ENCODE data around the gene LYZL1.

LYZL1 gene

DNA sequence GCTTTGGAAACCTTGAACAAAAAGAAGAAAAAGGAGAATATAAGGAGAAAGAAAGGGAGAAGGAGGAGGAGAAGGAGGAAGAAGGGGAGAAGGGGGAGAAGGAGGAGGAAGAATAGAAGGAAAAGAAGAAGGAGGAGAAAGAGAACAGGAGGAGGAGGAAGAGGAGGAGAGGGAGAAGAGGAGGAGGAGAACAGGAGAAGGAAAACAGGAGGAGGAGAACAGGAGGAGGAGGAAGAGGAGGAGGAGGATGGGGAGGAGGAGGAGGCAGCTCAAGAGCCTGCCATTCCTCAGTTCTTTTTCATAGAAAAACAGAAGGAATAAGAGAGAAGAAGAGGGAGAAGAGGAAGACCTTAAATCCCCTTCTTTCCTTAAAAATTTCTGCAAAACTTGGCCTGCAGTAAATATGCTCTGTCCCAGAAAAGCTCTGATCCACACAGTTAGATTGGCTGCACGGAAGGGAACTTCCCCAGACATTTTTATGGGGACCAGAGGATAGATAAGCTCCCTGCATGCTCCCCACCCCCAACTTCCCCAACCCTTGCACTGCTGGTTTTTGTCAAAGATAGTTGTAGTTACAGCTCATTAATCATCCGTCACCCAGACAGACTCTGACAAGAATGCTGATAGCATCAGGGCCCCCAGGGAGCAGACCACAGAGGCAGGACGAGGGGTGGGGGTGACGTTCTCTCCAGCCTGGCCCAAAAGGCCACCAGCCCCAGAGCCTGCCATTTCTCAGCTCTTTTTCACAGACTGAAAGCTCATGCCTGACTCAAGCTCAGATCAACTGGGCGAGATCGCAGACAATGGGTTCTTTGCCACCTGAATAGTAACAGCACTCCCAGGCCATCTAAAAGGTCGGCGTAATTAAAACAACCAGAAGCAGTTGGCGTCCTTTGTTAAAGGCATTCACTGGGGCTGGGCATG is 34.5 kb upstream of the LYZL1 start:
- DNase-seq (ENCODE audit: insufficient read length, low spot score), result no peak
- TF ChIP-seq, protein P1, sequence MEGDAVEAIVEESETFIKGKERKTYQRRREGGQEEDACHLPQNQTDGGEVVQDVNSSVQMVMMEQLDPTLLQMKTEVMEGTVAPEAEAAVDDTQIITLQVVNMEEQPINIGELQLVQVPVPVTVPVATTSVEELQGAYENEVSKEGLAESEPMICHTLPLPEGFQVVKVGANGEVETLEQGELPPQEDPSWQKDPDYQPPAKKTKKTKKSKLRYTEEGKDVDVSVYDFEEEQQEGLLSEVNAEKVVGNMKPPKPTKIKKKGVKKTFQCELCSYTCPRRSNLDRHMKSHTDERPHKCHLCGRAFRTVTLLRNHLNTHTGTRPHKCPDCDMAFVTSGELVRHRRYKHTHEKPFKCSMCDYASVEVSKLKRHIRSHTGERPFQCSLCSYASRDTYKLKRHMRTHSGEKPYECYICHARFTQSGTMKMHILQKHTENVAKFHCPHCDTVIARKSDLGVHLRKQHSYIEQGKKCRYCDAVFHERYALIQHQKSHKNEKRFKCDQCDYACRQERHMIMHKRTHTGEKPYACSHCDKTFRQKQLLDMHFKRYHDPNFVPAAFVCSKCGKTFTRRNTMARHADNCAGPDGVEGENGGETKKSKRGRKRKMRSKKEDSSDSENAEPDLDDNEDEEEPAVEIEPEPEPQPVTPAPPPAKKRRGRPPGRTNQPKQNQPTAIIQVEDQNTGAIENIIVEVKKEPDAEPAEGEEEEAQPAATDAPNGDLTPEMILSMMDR (IDR thresholded peaks at IDR 0.05; ENCODE audit: insufficient read depth, missing control alignments), result no peak
- no peak for FAIRE-seq

DNA sequence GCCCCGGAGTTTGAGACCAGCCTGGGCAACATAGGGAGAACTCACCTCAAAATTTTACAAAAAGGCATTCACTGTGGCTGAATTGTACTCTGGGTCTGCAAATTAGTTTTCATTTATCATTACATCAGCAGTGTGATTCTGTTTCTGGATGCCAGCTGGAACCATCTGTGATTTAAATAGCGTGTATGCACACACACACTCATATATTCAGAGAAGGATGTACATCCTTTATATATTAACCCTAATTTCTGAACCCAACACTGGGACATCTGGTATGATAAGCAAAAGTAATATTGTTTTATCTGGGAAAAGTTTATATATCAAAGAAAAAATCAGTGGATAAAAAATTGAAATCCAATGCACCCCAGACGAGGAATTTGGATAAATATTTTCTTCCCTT is 33.8 kb upstream of the LYZL1 start:
- no peak for DNase-seq (ENCODE audit: insufficient read length, low spot score)
- no peak for FAIRE-seq
- TF ChIP-seq, protein P1 (IDR thresholded peaks at IDR 0.05; ENCODE audit: insufficient read depth, missing control alignments), result no peak

DNA sequence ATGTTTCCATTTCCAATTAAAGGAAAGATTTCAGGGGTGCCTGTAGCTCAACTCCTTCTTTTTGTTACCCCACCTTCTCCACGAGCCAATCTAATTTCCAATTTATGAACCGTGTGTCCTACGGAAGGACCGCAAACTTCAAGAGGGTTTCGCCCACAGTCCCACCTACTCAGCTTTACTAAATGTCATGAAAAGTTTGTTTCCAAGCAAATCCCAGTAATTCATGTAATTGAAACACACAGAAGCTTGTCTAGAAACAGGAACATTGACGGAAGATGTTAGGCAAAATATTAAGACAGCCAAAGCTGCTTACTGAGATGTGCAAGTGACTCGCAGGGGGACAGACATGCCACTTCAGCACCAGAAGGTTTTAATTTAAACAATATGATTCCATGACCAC is 32.9 kb upstream of the LYZL1 start:
- TF ChIP-seq, protein P1 (IDR thresholded peaks at IDR 0.05; ENCODE audit: insufficient read depth, missing control alignments), result no peak
- FAIRE-seq (no peak), DNase-seq (ENCODE audit: insufficient read length, low spot score) (no peak)

DNA sequence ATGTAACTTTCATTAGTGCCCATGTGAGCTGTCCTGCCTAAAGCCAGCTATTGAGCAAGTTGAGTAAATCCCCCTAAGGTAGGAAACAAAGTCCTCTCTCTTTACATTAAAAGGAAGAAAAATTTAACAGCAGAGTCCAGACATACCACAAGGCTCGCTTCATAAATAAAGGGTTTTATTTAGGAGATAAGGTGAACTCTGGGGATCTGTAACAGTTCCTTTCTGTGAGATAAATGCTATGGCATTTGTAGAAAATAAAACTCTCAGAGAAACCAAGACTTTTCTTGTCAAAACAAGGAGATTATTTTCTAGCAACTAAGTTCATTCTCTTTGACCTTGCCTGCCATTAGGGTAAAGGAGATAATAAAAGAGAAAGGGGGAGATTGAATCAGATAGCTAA is 32.3 kb upstream of the LYZL1 start:
- no peak for DNase-seq (ENCODE audit: insufficient read length, low spot score)
- no peak for FAIRE-seq
- TF ChIP-seq, protein P1 (IDR thresholded peaks at IDR 0.05; ENCODE audit: insufficient read depth, missing control alignments), result no peak

DNA sequence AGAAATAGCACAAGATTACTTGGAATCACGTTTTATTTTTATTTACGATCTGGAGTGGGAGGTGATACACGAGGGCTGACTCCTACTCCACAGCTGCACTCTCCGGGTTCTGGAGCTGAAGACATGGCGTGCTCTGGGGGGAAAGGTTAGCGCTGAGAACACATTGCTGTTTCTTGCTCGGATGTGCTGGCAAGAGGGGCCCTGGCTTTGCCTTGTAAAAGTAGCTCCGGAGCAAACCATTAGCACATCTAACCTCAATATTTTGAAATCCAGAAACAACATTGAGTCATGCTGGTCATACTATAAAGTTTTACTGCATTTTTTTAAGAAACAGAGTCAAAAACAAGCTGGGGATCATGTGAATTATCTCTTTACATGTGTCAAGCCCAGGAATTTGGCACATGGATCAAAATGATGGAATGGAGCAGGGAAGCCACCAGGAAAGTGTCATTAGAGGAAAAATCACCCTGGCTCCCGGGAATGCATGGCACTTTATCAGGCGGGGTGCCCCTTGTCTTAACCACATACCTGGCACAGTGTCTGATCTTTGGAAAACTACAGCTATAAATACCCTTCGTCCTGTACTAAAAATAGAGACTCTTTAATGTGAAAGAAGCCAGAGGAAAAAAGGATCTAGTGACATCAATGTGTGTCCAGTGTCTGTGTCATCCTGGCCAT is 31.6 kb upstream of the LYZL1 start:
- DNase-seq (ENCODE audit: insufficient read length, low spot score), result no peak
- no peak for FAIRE-seq
- TF ChIP-seq, protein P1 (IDR thresholded peaks at IDR 0.05; ENCODE audit: insufficient read depth, missing control alignments), result no peak

DNA sequence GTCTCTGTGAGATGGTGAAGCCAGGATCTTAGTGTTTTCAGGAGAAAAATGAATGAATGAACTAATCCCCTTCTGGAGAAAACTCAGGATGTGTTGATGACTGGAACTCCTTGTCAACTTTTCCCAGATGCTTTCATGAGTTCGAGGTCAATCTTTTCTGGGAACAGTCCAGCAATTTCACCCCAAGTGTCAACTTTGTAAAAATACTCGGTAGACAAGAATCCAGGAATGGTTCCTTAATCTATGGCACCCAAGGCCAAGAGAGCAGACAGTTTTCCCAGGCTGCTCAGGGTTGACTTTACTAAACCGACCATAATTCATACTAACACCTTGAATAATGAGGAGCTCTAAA is 31.1 kb upstream of the LYZL1 start:
- DNase-seq (ENCODE audit: insufficient read length, low spot score), result no peak
- TF ChIP-seq, protein P1 (IDR thresholded peaks at IDR 0.05; ENCODE audit: insufficient read depth, missing control alignments), result no peak
- no peak for FAIRE-seq

DNA sequence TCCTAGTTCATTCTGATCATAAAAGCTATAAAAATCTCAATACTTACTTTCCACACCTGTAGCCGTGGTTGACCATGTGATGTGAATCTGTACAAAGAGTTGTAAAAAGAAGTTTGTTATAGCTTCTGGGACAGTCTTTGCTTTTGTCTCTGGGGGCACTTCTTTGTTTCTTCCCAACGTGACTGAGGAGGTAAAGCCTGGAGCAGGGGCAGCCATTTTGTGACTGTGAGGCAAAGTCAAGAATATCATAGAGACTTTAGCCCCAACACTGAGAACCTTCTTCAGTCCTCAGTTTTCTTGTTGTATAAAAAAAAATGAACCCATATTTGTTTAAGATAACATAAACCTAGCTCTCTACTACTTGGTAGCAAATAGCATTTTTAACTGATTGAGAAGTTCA is 29.4 kb upstream of the LYZL1 start:
- no peak for FAIRE-seq
- TF ChIP-seq, protein P1 (IDR thresholded peaks at IDR 0.05; ENCODE audit: insufficient read depth, missing control alignments), result no peak

More for the DNA sequence above, 29.4 kb upstream of the LYZL1 start:
- DNase-seq (ENCODE audit: insufficient read length, low spot score), result no peak

Measured in D721Med (cell line).